Left renal cortex interstitium (tissue), 4 donors: ENCODE results near the gene TNRC6B. TPM values are rescaled to one million over a fixed set of nuclear protein-coding genes. Genes with fewer than 3 reads are reported as not detected.
"Not testable (repeated sequence)": the region's sequence is repeated elsewhere in the genome, so short reads cannot be mapped to it uniquely, and the experiment has no call there.

Source experiments
- DNase-seq, 4 donors: peaks; one replicate each; pipeline ENCODE4 v3.0.0-alpha.2; 2013; ENCODE audit warnings: low read depth in 4 of 4, low spot score in 2 of 4, missing footprints in 1 of 4
- polyA plus RNA-seq, 4 donors: library from polyadenylated mRNA; unstranded; fragments of 120-200 nt; gene quantifications; one replicate each; pipeline ENCODE4 v1.2.1, GENCODE V29; 2013; ENCODE audit not compliant: insufficient read length in 4 of 4

TNRC6B gene
- polyA plus RNA-seq, 4 donors = 10.6 to 16.6 (median 13.8) TPM

GRCh38 chr22:40180403-40180802 is 2.7 kb downstream of the TNRC6B start:
- DNase-seq = no peak

- DNase-seq = no peak
Observed at GRCh38 chr22:40181323-40181722, 3.6 kb downstream of the TNRC6B start.

- no peak for DNase-seq
Observed at GRCh38 chr22:40182231-40182835, 4.6 kb downstream of the TNRC6B start.

- DNase-seq = no peak
Observed at GRCh38 chr22:40183029-40183581, 5.4 kb downstream of the TNRC6B start.

GRCh38 chr22:40183603-40184002 is 5.9 kb downstream of the TNRC6B start:
- not testable (repeated sequence) for DNase-seq

- DNase-seq = no peak
Observed at GRCh38 chr22:40187389-40187788, 9.7 kb downstream of the TNRC6B start.

GRCh38 chr22:40189997-40190396 is 12.3 kb downstream of the TNRC6B start:
- no peak for DNase-seq

DNA sequence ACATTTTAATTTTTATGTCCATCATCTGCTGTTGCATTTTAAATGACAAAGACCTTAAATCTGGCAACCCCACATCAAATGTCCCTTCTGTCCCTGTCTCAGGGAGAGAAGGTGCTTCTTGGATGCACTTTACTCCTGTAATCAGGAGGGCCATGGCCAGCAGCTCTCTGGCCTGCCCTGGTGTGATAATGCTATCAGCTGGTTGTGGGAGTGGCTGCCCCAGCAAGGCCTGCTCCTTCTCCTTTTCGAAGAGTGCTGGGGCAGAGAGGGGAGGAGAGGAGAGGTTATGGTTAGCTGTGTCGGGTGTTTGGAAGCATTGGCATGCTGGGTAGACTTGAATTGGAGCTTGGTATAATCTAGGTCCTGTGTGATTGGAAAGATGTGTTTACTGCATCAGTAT is 12.8 kb downstream of the TNRC6B start:
- no peak for DNase-seq

DNA sequence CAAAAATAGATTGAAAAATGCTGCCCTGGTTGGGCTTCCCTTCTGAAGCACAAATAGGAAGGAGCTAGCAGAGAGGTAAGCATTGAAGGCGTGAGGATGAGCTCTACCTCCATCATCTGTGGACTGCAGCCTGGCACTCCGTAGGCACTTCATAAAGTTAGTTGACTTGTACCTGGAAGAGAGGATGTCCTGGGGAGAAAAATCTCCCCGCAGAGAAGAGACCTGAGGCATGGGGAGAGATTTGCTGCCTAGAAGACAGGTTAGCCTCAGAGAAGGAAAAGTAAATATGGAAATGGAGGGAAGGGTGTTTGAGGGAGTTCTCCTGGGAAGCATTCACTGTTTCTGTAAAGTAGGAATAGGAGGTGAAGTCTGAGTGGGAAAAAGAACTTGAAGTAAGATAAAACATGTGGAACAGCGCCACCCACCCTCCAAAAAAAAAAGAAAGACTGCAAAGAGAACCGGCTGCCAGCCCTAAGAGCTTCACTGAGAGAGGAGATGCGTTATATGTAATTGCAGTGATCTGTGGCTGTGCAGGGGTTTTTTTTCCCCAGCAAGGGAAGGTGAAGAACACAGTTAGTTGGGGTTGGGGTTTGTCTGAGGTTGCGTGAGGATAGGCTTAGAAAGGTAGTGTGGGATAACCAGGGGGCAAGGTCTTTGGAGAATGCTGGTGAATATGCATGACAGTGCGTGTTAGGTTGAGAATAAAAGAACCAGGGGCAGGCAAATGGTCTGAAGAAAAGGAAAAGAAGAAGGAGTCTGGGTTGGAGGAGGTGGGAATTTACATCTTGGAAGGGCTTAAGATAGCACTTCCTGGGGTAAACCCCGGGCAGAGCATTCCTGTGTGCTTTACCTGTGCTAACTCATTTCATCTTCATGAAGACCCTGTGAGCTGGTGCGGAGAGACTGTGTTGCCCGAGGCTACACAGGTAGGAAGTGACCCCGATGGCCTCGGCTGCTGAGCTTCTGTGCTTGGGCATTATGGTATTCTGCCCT is 16.0 kb downstream of the TNRC6B start:
- DNase-seq = no peak

- DNase-seq = no peak
Observed at GRCh38 chr22:40194656-40195055, 16.9 kb downstream of the TNRC6B start.

DNA sequence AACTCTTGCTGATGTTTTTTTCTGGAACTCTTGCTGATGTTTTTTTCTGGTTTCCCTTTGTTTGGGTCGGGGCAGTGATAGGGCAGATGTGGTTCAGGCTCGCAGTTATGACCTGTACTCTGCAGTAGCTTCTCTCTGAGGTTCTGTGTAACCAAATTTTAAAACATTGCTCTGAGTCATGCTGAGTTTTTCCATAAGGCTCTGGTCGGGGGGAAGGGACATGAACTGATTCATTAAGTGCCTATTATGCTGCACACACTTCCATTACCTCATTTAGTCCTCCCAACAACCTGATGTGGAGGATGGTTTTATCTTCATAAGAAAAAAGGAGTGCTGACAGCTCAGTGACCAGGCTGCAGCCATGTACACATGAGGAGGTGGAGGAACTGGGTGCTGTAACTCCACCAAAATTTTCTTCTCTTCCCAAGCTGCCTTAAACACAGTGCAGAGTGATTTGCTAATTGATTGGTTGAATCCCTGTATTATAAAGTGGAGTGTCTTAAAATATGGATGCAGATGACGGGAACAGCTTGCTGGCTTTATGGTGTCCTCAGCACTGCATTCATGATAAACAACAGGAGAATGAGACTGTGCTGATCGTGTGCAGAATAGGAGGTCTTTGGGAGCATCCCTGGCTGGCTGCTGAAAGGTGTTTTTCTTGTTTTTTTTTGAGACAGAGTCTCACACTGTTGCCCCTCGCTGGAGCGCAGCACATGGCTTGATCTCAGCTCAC is 19.1 kb downstream of the TNRC6B start:
- no peak for DNase-seq

- not testable (repeated sequence) for DNase-seq
Observed at GRCh38 chr22:40197421-40197820, 19.7 kb downstream of the TNRC6B start.

GRCh38 chr22:40198733-40199132 is 21.0 kb downstream of the TNRC6B start:
- DNase-seq = no peak

DNA sequence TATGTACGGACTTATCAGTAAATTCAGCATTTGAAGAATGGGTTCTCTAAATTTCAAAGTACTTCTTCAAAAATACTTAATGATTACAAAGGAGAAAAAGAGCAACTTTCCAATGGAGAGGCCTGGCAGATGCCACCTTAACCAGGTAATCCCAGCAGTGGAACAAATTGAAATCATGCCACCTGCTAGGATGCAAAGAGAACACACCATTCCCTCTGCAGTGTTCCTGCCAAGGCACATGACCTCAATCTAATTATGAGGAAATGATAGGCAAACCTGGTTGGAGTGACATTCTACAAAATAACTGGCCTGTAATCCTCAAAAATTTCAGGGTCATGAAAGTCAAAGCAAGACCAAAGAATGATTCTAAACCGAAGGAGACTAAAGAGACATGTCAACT is 21.5 kb downstream of the TNRC6B start:
- DNase-seq = no peak

DNA sequence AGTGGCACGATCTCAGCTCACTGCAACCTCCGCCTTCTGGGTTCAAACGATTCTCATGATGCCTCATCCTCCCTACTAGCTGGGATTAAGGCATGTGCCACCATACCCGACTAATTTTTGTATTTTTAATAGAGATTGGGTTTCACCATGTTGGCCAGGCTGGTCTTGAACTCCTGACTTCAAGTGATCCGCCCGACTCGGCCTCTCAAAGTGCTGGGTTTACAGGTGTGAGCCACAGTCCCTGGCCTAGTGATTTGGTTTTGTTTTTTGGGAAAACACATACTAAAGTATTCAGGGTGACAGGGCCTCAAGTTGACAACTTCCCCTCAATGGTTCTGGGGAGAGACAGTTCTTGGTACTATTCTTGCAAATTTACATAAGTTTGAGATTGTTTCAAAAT is 22.1 kb downstream of the TNRC6B start:
- DNase-seq = no peak

GRCh38 chr22:40200795-40201530 is 23.2 kb downstream of the TNRC6B start:
- no peak for DNase-seq

GRCh38 chr22:40202225-40202944 is 24.7 kb downstream of the TNRC6B start:
- no peak for DNase-seq

DNA sequence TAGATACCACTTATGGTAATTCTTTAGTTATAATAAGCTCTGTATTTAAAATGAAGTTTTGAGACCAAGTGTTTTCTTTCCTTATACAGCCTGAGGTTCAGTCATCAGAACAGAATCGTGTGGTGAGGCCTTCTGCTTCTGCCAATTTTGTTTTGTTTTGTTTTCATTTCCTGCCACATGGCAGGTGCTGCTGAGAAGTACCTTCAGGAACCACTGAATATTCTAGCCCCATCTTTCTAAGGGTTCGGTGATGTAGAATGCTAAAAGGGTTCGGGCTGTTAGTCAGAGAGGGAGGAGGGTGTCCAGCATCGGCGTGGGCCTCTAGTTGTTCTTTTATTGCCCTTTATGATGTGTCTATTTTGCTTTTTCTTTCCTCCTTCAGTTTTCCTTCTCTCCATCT is 25.8 kb downstream of the TNRC6B start:
- no peak for DNase-seq

- no peak for DNase-seq
Observed at GRCh38 chr22:40204321-40205116, 26.8 kb downstream of the TNRC6B start.
